ENCODE data around the gene HDLBP. TPM values are rescaled to one million over a fixed set of nuclear protein-coding genes. Genes with fewer than 3 reads are reported as not detected.

The HDLBP gene
- total RNA-seq, 1 donor from 2014 or later, result 922 TPM

GRCh38 chr2:241209271-241209670 lies 106.2 kb downstream of the HDLBP start:
- H3K79me2 ChIP-seq (ENCODE audit: insufficient read depth, low read length), result no peaks in the 10 kb centered on the region
- H3K9ac ChIP-seq (ENCODE audit: low read length), result no peak overlapping the region
- FAIRE-seq (no peak), DNase-seq (ENCODE audit: low read depth) (no peak)
- H3K4me1 ChIP-seq (ENCODE audit: insufficient read depth, low read length), result no peaks in the 10 kb centered on the region
- Mint-ChIP-seq H3K9me3 (ENCODE audit: unreplicated experiment) (peaks cover 3% of the 10 kb centered on the region), H3K4me1 (ENCODE audit: low read depth, unreplicated experiment) (peaks cover 3% of the 10 kb centered on the region), H3K27ac (ENCODE audit: unreplicated experiment) (no peak overlapping the region), H3K4me3 (ENCODE audit: unreplicated experiment) (no peak overlapping the region), H3K36me3 (ENCODE audit: low read depth, unreplicated experiment) (no peaks in the 10 kb centered on the region), H3K27me3 (ENCODE audit: low read depth, unreplicated experiment) (peaks cover 16% of the 10 kb centered on the region)
- H3K4me2 ChIP-seq (ENCODE audit: low read length), result no peak overlapping the region
- H3K36me3 ChIP-seq (ENCODE audit: insufficient read depth, low read length), result no peaks in the 10 kb centered on the region
- no peak overlapping the region for H2AFZ ChIP-seq (ENCODE audit: low read depth, low read length)
- no peaks in the 10 kb centered on the region for H4K20me1 ChIP-seq (ENCODE audit: insufficient read depth, low read length)
- H3K9me3 ChIP-seq (ENCODE audit: insufficient read depth, low read depth, low read length), result no peaks in the 10 kb centered on the region
- no peak overlapping the region for H3K4me3 ChIP-seq (ENCODE audit: insufficient read depth, low read depth, low read length)
- TF ChIP-seq, protein P1, sequence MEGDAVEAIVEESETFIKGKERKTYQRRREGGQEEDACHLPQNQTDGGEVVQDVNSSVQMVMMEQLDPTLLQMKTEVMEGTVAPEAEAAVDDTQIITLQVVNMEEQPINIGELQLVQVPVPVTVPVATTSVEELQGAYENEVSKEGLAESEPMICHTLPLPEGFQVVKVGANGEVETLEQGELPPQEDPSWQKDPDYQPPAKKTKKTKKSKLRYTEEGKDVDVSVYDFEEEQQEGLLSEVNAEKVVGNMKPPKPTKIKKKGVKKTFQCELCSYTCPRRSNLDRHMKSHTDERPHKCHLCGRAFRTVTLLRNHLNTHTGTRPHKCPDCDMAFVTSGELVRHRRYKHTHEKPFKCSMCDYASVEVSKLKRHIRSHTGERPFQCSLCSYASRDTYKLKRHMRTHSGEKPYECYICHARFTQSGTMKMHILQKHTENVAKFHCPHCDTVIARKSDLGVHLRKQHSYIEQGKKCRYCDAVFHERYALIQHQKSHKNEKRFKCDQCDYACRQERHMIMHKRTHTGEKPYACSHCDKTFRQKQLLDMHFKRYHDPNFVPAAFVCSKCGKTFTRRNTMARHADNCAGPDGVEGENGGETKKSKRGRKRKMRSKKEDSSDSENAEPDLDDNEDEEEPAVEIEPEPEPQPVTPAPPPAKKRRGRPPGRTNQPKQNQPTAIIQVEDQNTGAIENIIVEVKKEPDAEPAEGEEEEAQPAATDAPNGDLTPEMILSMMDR (IDR thresholded peaks at IDR 0.05; ENCODE audit: insufficient read depth, low read depth, low read length), result no peak
- no peak for TF ChIP-seq EZH2 (IDR thresholded peaks at IDR 0.05; ENCODE audit: insufficient read depth, low read length)
- H3K27ac ChIP-seq (ENCODE audit: low read depth, low read length), result no peak overlapping the region
- H3K27me3 ChIP-seq (ENCODE audit: insufficient read depth, low read length), result peaks cover 3% of the 10 kb centered on the region

DNA sequence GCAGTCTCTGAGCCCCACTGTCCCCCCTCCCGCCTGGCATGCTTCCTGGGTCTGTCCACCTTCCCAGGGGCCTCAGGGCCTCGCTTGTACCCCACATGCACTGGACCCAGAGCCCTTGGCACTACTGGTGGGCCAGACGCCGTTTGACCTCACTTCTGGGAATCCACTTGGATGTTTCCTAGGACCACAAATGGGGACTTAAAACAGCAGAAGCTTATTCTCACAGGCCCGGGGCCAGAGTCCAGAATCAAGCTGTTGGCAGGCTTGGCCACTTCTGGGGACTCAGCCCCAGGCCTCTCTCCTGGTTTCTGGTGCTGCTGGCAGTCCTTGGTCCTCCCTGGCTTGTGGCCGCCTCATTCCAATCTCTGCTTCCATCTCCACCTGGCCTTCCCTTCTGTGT lies 107.4 kb downstream of the HDLBP start:
- Histone ChIP-seq H3K4me3 (ENCODE audit: insufficient read depth, low read depth, low read length) (no peak overlapping the region), H3K4me1 (ENCODE audit: insufficient read depth, low read length) (no peaks in the 10 kb centered on the region), H4K20me1 (ENCODE audit: insufficient read depth, low read length) (no peaks in the 10 kb centered on the region), H3K36me3 (ENCODE audit: insufficient read depth, low read length) (no peaks in the 10 kb centered on the region), H2AFZ (ENCODE audit: low read depth, low read length) (no peak overlapping the region), H3K27me3 (ENCODE audit: insufficient read depth, low read length) (peaks cover 3% of the 10 kb centered on the region), H3K4me2 (ENCODE audit: low read length) (no peak overlapping the region), H3K79me2 (ENCODE audit: insufficient read depth, low read length) (no peaks in the 10 kb centered on the region), H3K9me3 (ENCODE audit: insufficient read depth, low read depth, low read length) (no peaks in the 10 kb centered on the region), H3K9ac (ENCODE audit: low read length) (no peak overlapping the region), H3K27ac (ENCODE audit: low read depth, low read length) (no peak overlapping the region)
- Mint-ChIP-seq H3K9me3 (ENCODE audit: unreplicated experiment) (peaks cover 3% of the 10 kb centered on the region), H3K36me3 (ENCODE audit: low read depth, unreplicated experiment) (no peaks in the 10 kb centered on the region), H3K4me3 (ENCODE audit: unreplicated experiment) (no peak overlapping the region), H3K4me1 (ENCODE audit: low read depth, unreplicated experiment) (peaks cover 3% of the 10 kb centered on the region), H3K27ac (ENCODE audit: unreplicated experiment) (no peak overlapping the region), H3K27me3 (ENCODE audit: low read depth, unreplicated experiment) (peaks cover 15% of the 10 kb centered on the region)
- TF ChIP-seq, protein P1 (IDR thresholded peaks at IDR 0.05; ENCODE audit: insufficient read depth, low read depth, low read length), result no peak
- TF ChIP-seq EZH2 (IDR thresholded peaks at IDR 0.05; ENCODE audit: insufficient read depth, low read length), result no peak
- no peak for FAIRE-seq
- no peak for DNase-seq (ENCODE audit: low read depth)

GRCh38 chr2:241207641-241208040 lies 107.8 kb downstream of the HDLBP start:
- Histone ChIP-seq H3K4me2 (ENCODE audit: low read length) (no peak overlapping the region), H4K20me1 (ENCODE audit: insufficient read depth, low read length) (no peaks in the 10 kb centered on the region), H3K9me3 (ENCODE audit: insufficient read depth, low read depth, low read length) (no peaks in the 10 kb centered on the region), H3K9ac (ENCODE audit: low read length) (no peak overlapping the region), H3K36me3 (ENCODE audit: insufficient read depth, low read length) (no peaks in the 10 kb centered on the region), H3K79me2 (ENCODE audit: insufficient read depth, low read length) (no peaks in the 10 kb centered on the region), H2AFZ (ENCODE audit: low read depth, low read length) (no peak overlapping the region), H3K4me3 (ENCODE audit: insufficient read depth, low read depth, low read length) (no peak overlapping the region), H3K27ac (ENCODE audit: low read depth, low read length) (no peak overlapping the region), H3K4me1 (ENCODE audit: insufficient read depth, low read length) (no peaks in the 10 kb centered on the region), H3K27me3 (ENCODE audit: insufficient read depth, low read length) (peaks cover 3% of the 10 kb centered on the region)
- no peak overlapping the region for H3K4me3 Mint-ChIP-seq (ENCODE audit: unreplicated experiment)
- H3K27me3 Mint-ChIP-seq (ENCODE audit: low read depth, unreplicated experiment), result peaks cover 13% of the 10 kb centered on the region
- H3K9me3 Mint-ChIP-seq (ENCODE audit: unreplicated experiment), result peaks cover 3% of the 10 kb centered on the region
- H3K4me1 Mint-ChIP-seq (ENCODE audit: low read depth, unreplicated experiment), result peaks cover 3% of the 10 kb centered on the region
- FAIRE-seq, result no peak
- DNase-seq (ENCODE audit: low read depth), result no peak
- H3K27ac Mint-ChIP-seq (ENCODE audit: unreplicated experiment), result no peak overlapping the region
- TF ChIP-seq EZH2 (IDR thresholded peaks at IDR 0.05; ENCODE audit: insufficient read depth, low read length), result no peak
- TF ChIP-seq, protein P1 (IDR thresholded peaks at IDR 0.05; ENCODE audit: insufficient read depth, low read depth, low read length), result no peak
- no peaks in the 10 kb centered on the region for H3K36me3 Mint-ChIP-seq (ENCODE audit: low read depth, unreplicated experiment)

All from astrocyte (in vitro differentiated cells and primary cell).